GM18517 (cell line): ENCODE measurements around the gene CIRBP.
"Not testable (repeated sequence)": the region's sequence is repeated elsewhere in the genome, so short reads cannot be mapped to it uniquely, and the experiment has no call there.

Experiments used
- ATAC-seq: cut with Tn5 transposase; IDR thresholded peaks from one replicate; pipeline ENCODE4 v1.9.1; 2021; ENCODE audit warnings: mild to moderate bottlenecking, moderate library complexity; ENCODE audit not compliant: unreplicated experiment

Gene CIRBP

GRCh38 chr19:1290196-1290702 lies 21.1 kb downstream of the CIRBP start:
- ATAC-seq, result no peak

GRCh38 chr19:1290703-1291651 lies 21.8 kb downstream of the CIRBP start:
- ATAC-seq, result no peak

- no peak for ATAC-seq
Observed at GRCh38 chr19:1291761-1292418, 22.8 kb downstream of the CIRBP start.

- ATAC-seq, result no peak
Observed at GRCh38 chr19:1292419-1293151, 23.5 kb downstream of the CIRBP start.

- no peak for ATAC-seq
Observed at GRCh38 chr19:1293782-1294604, 24.9 kb downstream of the CIRBP start.

GRCh38 chr19:1294688-1295087 lies 25.6 kb downstream of the CIRBP start:
- ATAC-seq, result no peak

- ATAC-seq, result no peak
Observed at GRCh38 chr19:1295169-1296012, 26.3 kb downstream of the CIRBP start.

GRCh38 chr19:1296078-1296477 lies 26.9 kb downstream of the CIRBP start:
- no peak for ATAC-seq

GRCh38 chr19:1296575-1297271 lies 27.6 kb downstream of the CIRBP start:
- no peak for ATAC-seq

- ATAC-seq, result no peak
Observed at GRCh38 chr19:1298235-1298634, 29.1 kb downstream of the CIRBP start.

GRCh38 chr19:1299801-1300200 lies 30.7 kb downstream of the CIRBP start:
- ATAC-seq, result no peak

GRCh38 chr19:1300744-1301490 lies 31.8 kb downstream of the CIRBP start:
- no peak for ATAC-seq

- no peak for ATAC-seq
Observed at GRCh38 chr19:1302533-1303239, 33.6 kb downstream of the CIRBP start.

- ATAC-seq, result no peak
Observed at GRCh38 chr19:1304197-1304924, 35.2 kb downstream of the CIRBP start.

GRCh38 chr19:1305354-1305753 lies 36.2 kb downstream of the CIRBP start:
- ATAC-seq, result not testable (repeated sequence)

- no peak for ATAC-seq
Observed at GRCh38 chr19:1307320-1307719, 38.2 kb downstream of the CIRBP start.

GRCh38 chr19:1307755-1308303 lies 38.7 kb downstream of the CIRBP start:
- ATAC-seq, result no peak
